HEK293 (cell line): ENCODE data around the gene DCUN1D2.

Source experiments
- CTCF ChIA-PET: fragments of 350-600 bp; formaldehyde crosslinking; extraction: SDS; loops from one replicate; lab custom pipeline; 2021; ENCODE audit warnings: antibody characterized with exemption; lab: Yijun Ruan, JAX
- POLR2A ChIA-PET: fragments of 300-600 bp; formaldehyde crosslinking; extraction: SDS; loops from one replicate; lab custom pipeline; 2020; ENCODE audit warnings: antibody characterized with exemption, inconsistent platforms; lab: Yijun Ruan, JAX
- H3K27ac ChIP-seq: fragments of 200-500 bp; sonication (Bioruptor generic); 2 replicates; pipeline ENCODE4 v1.5.1; 2014; ENCODE audit warnings: low read depth, low read length, control low read depth, inconsistent platforms; ENCODE audit errors: extremely low read depth
- H3K36me3 ChIP-seq, 2 experiments: fragments of 200-500 bp in 1 of 2; sonication (Bioruptor generic) in 1 of 2; 1 replicate in 1 of 2; 2 replicates in 1 of 2; pipeline ENCODE4 v1.5.1; 2014 to 2017; ENCODE audit warnings: inconsistent platforms in 2 of 2, low read length in 2 of 2; ENCODE audit not compliant: control insufficient read depth in 2 of 2, insufficient read depth in 1 of 2
- H3K4me1 ChIP-seq: fragments of 200-500 bp; sonication (Bioruptor generic); 2 replicates; pipeline ENCODE4 v1.5.1; 2014; ENCODE audit warnings: mild to moderate bottlenecking, low read length, inconsistent platforms; ENCODE audit not compliant: control insufficient read depth, insufficient read depth
- H3K4me3 ChIP-seq: 2 replicates; pipeline ENCODE4 v1.5.1; 2011; ENCODE audit warnings: low read depth, mild to moderate bottlenecking, control low read depth, low read length, moderate library complexity
- H3K9me3 ChIP-seq: fragments of 200-500 bp; sonication (Bioruptor generic); 2 replicates; pipeline ENCODE4 v1.5.1; 2014; ENCODE audit warnings: low read depth, low read length, inconsistent platforms; ENCODE audit not compliant: control insufficient read depth, insufficient read depth
- ELK4 ChIP-seq: IDR thresholded peaks from 2 replicates; pipeline ENCODE4 v1.6.1; 2011; ENCODE audit warnings: mild to moderate bottlenecking, low read depth, low read length, borderline replicate concordance
- FEZF1 ChIP-seq: fragments of 450-650 bp; formaldehyde crosslinking; IDR thresholded peaks from 2 replicates; pipeline ENCODE4 v1.5.1; 2016; ENCODE audit warnings: missing biosample characterization, missing genetic modification characterization
- GLI2 ChIP-seq: fragments of 450-650 bp; formaldehyde crosslinking; IDR thresholded peaks from 2 replicates; pipeline ENCODE4; 2017; ENCODE audit warnings: missing biosample characterization, missing genetic modification characterization, low read depth, borderline replicate concordance
- KLF7 ChIP-seq: fragments of 450-650 bp; formaldehyde crosslinking; IDR thresholded peaks from 2 replicates; pipeline ENCODE4 v1.5.1; 2016; ENCODE audit warnings: missing biosample characterization, missing genetic modification characterization, borderline replicate concordance
- KLF9 ChIP-seq: fragments of 450-650 bp; formaldehyde crosslinking; IDR thresholded peaks from 2 replicates; pipeline ENCODE4 v1.5.1; 2016; ENCODE audit warnings: missing biosample characterization, missing genetic modification characterization, low read depth
- RBAK ChIP-seq: fragments of 450-650 bp; formaldehyde crosslinking; IDR thresholded peaks from 2 replicates; pipeline ENCODE4 v1.5.1; 2016; ENCODE audit warnings: missing biosample characterization, missing genetic modification characterization
- SP3 ChIP-seq: fragments of 450-650 bp; formaldehyde crosslinking; IDR thresholded peaks from 2 replicates; pipeline ENCODE4 v1.5.1; 2016; ENCODE audit warnings: missing biosample characterization, missing genetic modification characterization
- ZBTB8A ChIP-seq: fragments of 450-650 bp; formaldehyde crosslinking; IDR thresholded peaks from 2 replicates; pipeline ENCODE4 v1.5.1; 2016; ENCODE audit warnings: missing biosample characterization, missing genetic modification characterization
- ZFP41 ChIP-seq: fragments of 450-650 bp; formaldehyde crosslinking; IDR thresholded peaks from 2 replicates; pipeline ENCODE4 v1.5.1; 2016; ENCODE audit warnings: missing biosample characterization, missing genetic modification characterization, borderline replicate concordance
- ZNF146 ChIP-seq: fragments of 450-650 bp; formaldehyde crosslinking; IDR thresholded peaks from 2 replicates; pipeline ENCODE4 v1.5.1; 2016; ENCODE audit warnings: missing biosample characterization, missing genetic modification characterization
- ZNF214 ChIP-seq: fragments of 450-650 bp; formaldehyde crosslinking; IDR thresholded peaks from 2 replicates; pipeline ENCODE4 v1.5.1; 2017; ENCODE audit warnings: missing biosample characterization, mild to moderate bottlenecking, missing genetic modification characterization, borderline replicate concordance
- ZNF24 ChIP-seq: fragments of 450-650 bp; formaldehyde crosslinking; IDR thresholded peaks from 2 replicates; pipeline ENCODE4 v1.5.1; 2016; ENCODE audit warnings: missing biosample characterization, missing genetic modification characterization
- ZNF394 ChIP-seq: fragments of 450-650 bp; formaldehyde crosslinking; IDR thresholded peaks from 2 replicates; pipeline ENCODE4 v1.5.1; 2016; ENCODE audit warnings: missing biosample characterization, missing genetic modification characterization, mild to moderate bottlenecking, moderate library complexity, borderline replicate concordance
- ZNF48 ChIP-seq: fragments of 450-650 bp; formaldehyde crosslinking; IDR thresholded peaks from 2 replicates; pipeline ENCODE4 v1.5.1; 2016; ENCODE audit warnings: missing biosample characterization, missing genetic modification characterization
- ZNF501 ChIP-seq: fragments of 450-650 bp; formaldehyde crosslinking; IDR thresholded peaks from 2 replicates; pipeline ENCODE4 v1.5.1; 2016; ENCODE audit warnings: missing biosample characterization, missing genetic modification characterization
- ZNF561 ChIP-seq: fragments of 450-650 bp; IDR thresholded peaks from 2 replicates; pipeline ENCODE4 v1.5.1; 2018; ENCODE audit warnings: missing biosample characterization, missing genetic modification characterization, borderline replicate concordance
- ZNF639 ChIP-seq: fragments of 450-650 bp; formaldehyde crosslinking; IDR thresholded peaks from 2 replicates; pipeline ENCODE4 v1.5.1; 2016; ENCODE audit warnings: missing biosample characterization, missing genetic modification characterization
- ZNF645 ChIP-seq: fragments of 450-650 bp; formaldehyde crosslinking; IDR thresholded peaks from 2 replicates; pipeline ENCODE4; 2016; ENCODE audit warnings: missing biosample characterization, missing genetic modification characterization
- ZNF664 ChIP-seq: fragments of 450-650 bp; formaldehyde crosslinking; IDR thresholded peaks from 2 replicates; pipeline ENCODE4 v1.5.1; 2016; ENCODE audit warnings: missing biosample characterization, missing genetic modification characterization
- ZNF777 ChIP-seq: fragments of 450-650 bp; formaldehyde crosslinking; IDR thresholded peaks from 2 replicates; pipeline ENCODE4 v1.5.1; 2017; ENCODE audit warnings: missing biosample characterization, missing genetic modification characterization, borderline replicate concordance
- ZSCAN18 ChIP-seq: fragments of 450-650 bp; formaldehyde crosslinking; IDR thresholded peaks from 2 replicates; pipeline ENCODE4 v1.5.1; 2016; ENCODE audit warnings: missing biosample characterization, missing genetic modification characterization
- ZSCAN23 ChIP-seq: fragments of 450-650 bp; formaldehyde crosslinking; IDR thresholded peaks from 2 replicates; pipeline ENCODE4 v1.5.1; 2016; ENCODE audit warnings: missing biosample characterization, missing genetic modification characterization

The DCUN1D2 gene

GRCh38 chr13:113502686-113503085 lies 12.2 kb upstream of the DCUN1D2 start:
- Histone ChIP-seq H3K27ac (no peak overlapping the region), H3K9me3 (no peaks in the 10 kb centered on the region), H3K4me3 (no peak overlapping the region), H3K4me1 (no peaks in the 10 kb centered on the region), H3K36me3 (peaks cover 9 to 79% of the 10 kb centered on the region in 2 experiments; a peak in 2 of 3 replicates)
- ChIA-PET CTCF (interaction anchor here (1.3 kb wide), 1 partner anchor 14 kb away, joined by 3 read pairs; no protein-coding TSS in a partner anchor), POLR2A (no interaction called here)
- no peak for TF ChIP-seq KLF7 (tag by site-specific recombination)
- peak; percentile 12; the same call in 1 of the 2 replicates for TF ChIP-seq KLF9 (tag by site-specific recombination)

- H3K36me3 ChIP-seq: peaks cover 18 to 94% of the 10 kb centered on the region in 2 experiments
- H3K4me1 ChIP-seq: no peaks in the 10 kb centered on the region
- POLR2A ChIA-PET: no interaction called here
- TF ChIP-seq ELK4 (no peak), ZNF645 (tag by site-specific recombination) (no peak), ZNF214 (tag by site-specific recombination) (no peak), SP3 (no peak), ZSCAN23 (tag by site-specific recombination) (no peak), ZNF394 (tag by site-specific recombination) (no peak), ZNF664 (no peak), ZBTB8A (tag by site-specific recombination) (no peak), ZNF24 (no peak), ZNF639 (tag by site-specific recombination) (no peak), ZNF501 (no peak), ZNF48 (tag by site-specific recombination) (no peak), GLI2 (tag by site-specific recombination) (no peak), ZNF561 (tag by site-specific recombination) (no peak), RBAK (tag by site-specific recombination) (no peak), ZSCAN18 (no peak), ZNF146 (no peak), ZNF777 (tag by site-specific recombination) (no peak), FEZF1 (tag by site-specific recombination) (no peak), ZFP41 (tag by site-specific recombination) (no peak)
- H3K9me3 ChIP-seq: no peaks in the 10 kb centered on the region
- H3K27ac ChIP-seq: no peak overlapping the region
- CTCF ChIA-PET: no interaction called here
- no peak overlapping the region for H3K4me3 ChIP-seq
These were observed 10.2 kb upstream of the DCUN1D2 start for GRCh38 chr13:113500530-113501265.
